NCI-H82 (cell line): ENCODE measurements around the gene GATA6.
A peak's percentile ranks its signal among the peaks of the same experiment; 100 is the strongest.
"Not testable (repeated sequence)": the region's sequence is repeated elsewhere in the genome, so short reads cannot be mapped to it uniquely, and the experiment has no call there.

Experiments
- DNase-seq: peaks from one replicate; lab custom pipeline; 2025; lab: John Stamatoyannopoulos, UW

The GATA6 gene

DNA sequence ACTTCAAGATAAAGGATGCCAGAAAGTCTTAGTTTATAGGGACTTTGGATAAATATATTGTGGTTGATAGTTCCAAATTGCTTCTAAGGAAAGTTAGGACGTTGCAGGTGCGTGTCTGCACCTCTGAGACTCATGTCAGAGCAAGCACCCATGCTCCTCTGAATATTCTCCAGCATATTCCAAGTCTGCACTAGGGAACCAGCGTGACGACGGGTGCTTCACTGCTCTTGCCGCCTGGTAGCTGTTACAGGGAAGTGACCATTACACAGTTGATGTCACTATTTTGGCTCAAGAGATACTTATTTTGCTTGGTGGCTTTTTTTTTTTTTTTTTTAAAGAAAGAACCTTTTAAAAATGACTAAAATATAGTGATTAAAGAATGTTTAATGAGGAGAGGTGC, 35.6 kb downstream of the GATA6 start:
- no peak for DNase-seq

DNA sequence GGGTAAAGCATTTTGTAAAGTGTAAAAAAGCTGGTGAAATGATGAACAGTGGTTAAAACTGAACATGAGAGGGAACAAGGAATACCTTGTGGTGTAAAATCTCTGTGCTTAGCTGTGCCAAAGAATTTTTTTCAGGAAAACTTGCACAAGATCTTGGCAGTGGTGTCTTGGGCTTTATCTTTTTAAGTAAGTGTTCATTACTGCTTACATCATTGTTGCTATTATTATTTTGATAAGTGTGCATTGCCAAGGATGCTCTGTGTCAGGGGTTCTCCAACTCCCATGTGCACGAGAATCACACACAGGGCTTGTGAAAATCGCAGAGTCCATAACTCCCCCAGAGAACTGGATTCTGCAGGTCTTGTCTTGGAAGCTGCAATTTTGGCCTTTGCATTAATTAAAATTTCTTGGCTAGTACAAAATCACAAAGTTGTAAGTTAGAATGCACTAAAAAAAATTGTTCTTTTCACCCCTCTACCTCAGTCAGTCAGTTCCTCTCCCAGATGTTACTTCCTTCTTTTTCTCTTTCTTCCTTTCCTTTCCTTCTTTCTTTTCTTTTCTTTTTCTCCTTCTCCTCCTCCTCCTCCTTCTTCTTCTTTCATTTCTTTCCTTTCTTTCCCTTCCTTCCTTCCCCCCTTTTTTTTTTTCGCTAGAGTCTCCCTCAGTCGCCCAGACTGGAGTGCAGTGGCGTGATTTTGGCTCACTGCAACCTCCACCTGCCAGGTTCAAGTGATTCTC, 37.8 kb downstream of the GATA6 start:
- DNase-seq, result no peak

DNA sequence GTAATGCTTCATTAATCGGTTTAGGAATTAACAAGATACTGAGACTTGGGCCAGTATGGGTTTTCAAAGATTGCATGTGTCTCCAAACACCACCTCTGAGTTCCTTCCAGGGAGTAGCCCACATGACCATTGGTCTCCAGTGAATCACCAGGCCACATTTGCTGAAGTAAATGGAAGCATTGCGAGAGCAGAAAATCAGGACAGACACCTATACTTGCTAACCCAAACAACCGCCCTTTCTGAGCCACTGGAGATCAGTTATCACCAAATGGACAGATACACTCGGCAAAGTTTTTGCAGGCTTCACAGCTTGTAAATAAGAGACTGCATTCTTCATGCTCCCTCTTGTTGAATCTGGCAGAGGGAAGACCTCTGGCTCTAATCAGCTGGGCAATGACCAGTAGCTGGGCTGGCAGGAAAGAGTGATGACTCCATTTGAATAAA, 40.9 kb downstream of the GATA6 start:
- peak; percentile 16 for DNase-seq

DNA sequence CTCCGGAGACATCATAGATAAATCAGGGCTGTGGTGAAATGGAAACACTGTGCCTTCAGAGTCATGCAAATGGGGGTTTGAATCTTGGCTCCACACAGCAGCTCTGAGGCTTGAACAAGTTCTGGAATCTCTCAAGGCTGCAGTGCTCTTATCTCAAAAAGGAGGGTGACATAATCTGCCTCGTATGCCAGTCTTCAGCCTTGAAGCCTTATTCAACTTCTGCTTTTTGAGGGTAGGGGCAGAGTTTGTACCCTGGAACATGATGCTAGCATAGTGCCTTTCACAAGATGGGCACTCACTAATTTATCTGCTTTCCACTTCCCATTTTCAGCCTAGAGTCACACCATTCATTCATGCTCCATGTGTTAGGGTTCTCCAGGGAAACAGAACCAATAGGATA, 42.3 kb downstream of the GATA6 start:
- DNase-seq, result no peak

DNA sequence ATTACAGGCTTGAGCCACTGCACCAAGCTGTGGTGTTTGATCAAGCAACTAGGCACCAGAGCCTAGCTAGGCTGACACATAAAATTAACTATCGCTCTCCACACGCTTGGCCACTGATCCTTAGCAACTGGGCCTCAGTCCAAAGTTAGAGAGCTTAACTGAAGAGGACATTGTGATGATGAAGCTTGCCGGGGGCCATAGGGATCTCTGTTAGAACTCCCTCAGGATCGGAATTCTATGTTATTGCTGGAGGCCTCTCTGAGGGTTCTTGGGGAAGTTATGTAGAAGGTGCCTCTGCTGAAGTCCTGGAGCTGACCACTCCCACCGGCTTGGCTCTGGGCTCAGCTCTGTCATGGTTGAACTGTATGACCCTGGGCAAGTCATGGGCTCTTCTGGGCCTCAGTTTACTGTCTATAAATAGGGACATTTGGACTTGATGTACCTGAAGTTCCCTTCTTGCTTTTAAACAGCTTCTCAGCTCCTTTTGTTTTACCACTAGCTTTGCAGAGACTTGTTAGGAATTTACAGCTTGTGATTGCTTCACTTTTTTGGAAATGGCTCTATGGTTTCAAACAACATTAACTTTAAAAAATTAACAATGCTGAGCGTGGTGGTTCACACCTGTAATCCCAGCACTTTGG, 44.1 kb downstream of the GATA6 start:
- DNase-seq, result no peak

DNA sequence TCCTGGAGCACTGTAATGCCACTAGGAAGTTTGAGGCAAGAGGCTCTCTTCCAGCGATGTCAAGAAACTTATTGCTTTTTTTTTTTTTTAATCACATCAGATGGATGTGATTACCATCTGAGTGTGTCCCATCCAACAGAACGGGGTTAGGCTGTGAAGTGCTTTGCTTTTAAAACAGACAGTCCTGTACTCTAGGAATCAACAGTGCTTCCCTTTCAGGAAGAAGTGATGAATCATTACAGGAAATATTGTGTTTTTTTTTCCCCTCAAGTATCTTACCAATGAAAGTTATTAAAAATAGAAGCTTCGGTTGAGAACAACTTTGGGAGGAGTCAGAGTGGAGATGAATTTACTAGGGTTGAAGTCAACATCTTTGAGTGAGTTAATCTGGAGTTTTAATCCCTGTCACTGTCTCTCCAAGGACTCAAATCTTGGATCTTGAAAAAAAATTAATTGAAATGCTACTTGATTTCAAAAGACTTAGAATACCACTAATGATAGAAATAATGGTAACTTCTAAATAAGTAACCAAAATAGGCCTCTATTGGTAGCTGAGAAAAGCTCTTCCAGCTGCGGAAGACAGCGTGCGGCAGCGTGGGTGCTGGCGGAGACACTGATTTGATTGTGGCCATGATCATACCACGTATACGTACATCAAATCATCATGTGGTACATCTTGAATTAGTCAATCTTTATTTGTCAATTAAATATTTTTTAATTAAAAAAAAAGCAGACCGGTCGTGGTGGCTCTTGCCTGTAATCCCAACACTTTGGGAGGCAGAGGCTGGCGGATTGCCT, 45.5 kb downstream of the GATA6 start:
- no peak for DNase-seq

DNA sequence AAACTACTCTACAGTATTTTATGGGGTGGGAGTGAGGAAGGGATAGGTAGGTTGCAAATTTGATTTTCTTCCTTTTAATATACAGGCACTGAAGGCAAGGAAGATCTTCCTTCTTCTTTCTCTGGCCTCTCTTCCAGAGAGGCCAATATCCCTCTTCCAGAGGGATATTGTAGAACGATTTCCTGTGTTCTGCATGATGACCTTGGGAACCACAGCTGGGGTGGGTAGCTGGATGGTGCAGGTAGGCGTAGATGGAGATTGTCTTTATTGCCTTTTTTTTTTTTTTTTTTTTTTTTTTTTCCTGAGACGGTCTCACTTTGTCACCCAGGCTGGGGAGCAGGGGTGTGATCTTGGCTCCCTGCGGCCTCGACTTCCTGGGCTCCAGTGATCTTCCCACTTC, 49.4 kb downstream of the GATA6 start:
- no peak for DNase-seq

DNA sequence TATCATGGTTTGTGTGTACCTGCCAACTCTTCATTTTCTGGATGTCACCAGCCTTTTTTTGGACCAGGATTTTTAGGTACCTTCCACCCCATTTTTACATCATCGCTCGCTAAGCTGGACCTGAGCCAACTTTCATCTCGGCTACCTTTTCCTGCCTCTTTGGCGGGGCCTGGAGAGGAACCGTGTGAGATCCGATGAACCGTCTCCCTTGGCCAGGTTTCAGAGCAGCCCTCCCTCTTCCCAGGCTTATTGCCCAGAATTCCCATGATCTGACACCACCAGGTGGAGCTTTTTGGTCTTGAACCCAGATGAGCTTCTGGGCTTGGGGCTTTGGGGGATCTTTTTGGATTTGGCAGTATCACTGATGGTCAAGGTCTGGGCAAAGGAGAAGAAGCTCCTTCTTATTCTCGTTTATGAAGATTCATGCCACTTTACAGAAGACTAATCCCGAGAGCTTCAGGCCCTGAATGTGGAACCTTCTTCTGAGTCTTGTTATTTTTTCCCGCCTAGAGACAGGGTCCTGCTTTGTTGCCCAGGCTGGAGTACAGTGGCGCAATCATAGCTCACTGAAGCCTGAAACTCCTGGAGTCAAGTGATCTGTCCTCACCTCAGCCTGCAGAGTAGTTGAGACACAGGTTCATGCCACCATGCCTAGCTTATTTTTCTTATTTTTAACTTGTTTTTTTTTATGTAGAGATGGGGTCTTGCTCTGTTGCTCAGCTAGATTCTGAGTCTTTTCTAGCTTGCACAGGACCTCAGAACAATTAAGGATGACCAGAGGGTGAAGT, 50.4 kb downstream of the GATA6 start:
- peak; percentile 14 for DNase-seq

DNA sequence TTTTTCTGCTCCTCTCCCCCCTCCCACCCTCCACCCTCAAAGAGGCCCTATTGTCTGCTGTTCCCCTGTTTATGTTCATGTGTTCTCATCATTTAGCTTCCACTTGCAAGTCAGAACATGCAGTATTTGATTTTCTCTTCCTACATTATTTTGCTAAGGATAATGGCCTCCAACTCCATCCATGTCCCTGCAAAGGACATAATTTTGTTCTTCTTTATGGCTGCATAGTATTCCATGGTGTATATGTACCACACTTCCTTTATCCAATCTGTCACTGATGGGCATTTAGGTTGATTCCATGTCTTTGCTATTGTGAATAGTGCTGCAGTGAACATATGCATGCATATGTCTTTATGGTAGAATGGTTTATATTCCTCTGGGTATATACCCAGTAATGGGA, 51.2 kb downstream of the GATA6 start:
- DNase-seq, result not testable (repeated sequence)

DNA sequence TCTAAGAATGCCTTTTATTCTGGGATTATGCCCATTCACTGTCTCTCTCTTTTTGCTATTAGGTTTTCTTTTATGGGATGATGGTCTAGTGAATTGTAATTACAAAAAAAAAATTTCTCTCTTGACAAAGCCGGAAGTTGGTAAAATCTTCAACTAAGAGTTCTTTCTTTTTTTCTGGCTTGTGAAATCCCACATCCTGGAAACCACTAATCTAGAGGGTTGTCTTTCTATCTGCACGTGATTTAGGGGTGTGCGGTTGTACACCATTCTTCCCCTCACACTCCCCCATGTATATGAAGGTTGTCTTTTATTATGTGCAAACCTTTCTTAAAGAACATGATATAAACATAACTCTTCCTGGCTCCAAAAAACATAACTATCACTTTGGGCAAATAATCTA, 52.0 kb downstream of the GATA6 start:
- DNase-seq, result no peak

DNA sequence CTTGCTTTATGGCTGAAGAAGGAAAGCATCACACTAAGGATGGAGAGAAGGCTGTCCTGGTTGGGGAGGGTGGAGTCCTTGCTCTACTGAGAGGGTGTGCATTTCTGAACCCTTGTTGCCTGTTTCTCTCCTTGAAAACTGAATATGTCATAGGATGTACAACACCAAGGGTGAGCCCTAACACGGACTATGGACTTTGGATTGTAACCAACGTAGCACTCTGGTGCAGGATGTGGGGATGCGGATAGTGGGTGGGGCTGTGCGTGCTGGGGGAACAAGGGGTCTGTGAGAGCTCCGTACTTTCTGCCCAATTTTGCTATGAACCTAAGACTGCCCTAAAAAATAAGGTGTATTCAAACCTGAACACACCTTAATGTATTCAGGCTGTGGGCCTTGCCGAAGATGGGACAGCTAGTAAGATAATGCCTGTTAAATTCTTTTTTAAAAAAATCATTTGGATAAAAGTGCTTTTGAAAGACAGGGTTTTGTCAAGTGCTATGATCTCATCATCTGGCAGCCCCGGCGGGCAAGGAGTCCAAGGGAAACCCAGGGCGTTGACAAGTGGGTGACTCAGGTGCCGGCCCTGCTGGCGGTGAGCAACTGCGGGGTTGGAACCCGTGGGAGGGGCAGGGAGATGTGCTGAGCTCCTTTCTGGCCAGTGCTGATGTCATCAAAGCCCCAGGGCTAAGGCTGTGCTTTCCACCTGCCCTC, 54.0 kb downstream of the GATA6 start:
- DNase-seq, result peak; percentile 7

DNA sequence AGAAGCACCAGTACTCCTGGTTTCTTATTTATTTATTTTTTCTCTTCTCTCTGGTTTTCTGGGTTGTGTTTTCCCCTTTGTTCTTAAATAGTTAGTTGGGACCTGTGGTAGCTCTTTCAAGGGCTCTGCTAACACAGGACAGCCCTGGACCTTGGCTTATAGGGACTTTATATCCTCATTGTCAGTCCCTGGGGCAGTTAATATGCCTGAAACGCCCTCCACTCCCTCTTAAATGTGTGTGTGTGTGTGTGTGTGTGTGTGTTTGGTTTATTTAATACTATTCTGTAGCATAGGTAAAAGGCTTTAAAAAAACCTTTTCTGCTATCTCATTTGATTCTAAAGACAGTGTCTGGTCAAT, 54.6 kb downstream of the GATA6 start:
- DNase-seq, result no peak

DNA sequence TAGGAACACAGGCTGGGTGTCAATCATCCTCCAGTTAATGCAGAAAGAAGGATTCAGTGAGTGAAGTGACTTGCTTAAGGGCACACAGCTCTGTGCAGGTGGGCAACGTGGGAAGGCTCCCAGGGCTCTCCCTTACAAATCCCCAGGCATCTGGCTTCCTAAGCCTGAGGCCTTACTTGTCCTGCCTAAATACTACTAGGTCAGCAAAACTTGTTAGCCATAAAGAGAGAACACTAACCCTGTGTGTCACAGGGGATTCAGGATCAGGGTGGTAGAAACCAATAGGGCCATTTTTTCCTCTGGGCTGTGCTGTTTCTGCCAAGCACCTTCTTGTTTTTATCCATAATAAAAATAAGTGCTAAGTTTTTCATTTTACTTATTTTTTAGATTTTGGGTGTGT, 55.0 kb downstream of the GATA6 start:
- no peak for DNase-seq

DNA sequence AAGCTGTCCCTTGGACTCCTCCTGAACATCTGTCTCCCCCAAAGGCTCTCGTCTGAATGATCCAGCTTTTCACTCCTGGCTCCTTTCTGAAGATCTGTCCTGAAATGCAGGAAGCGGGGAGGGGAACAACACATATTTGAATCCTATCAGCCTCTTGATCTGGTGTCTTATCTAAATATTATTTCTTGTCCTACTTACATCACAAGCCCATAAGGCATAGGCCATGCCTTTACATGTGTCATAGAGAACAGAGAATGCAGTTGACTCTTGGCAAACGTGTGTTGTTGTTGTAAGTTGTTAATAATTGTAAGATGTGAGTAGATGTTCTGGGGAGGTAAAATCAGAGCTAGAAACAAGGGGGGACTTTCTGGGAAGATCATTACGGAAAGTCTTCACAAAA, 57.4 kb downstream of the GATA6 start:
- DNase-seq, result no peak

DNA sequence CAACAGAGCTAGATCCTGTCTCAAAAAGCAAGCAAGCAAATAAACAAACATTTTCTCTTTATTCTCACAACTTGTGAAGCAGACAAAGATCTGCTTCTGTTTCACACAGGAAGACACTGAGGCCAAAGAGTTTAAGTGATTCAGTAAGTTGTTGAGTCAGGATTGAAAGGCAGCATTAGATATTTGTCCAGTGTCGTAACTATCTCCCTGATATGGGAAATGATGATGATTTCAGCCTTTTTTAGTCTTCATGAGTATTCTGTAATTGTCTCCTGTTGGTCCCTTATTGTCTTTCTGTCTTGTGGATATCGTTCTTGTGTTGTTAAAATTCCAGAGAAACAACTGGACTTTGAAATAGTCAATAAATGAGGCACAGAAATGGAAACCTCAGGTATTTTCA, 59.6 kb downstream of the GATA6 start:
- DNase-seq, result no peak

DNA sequence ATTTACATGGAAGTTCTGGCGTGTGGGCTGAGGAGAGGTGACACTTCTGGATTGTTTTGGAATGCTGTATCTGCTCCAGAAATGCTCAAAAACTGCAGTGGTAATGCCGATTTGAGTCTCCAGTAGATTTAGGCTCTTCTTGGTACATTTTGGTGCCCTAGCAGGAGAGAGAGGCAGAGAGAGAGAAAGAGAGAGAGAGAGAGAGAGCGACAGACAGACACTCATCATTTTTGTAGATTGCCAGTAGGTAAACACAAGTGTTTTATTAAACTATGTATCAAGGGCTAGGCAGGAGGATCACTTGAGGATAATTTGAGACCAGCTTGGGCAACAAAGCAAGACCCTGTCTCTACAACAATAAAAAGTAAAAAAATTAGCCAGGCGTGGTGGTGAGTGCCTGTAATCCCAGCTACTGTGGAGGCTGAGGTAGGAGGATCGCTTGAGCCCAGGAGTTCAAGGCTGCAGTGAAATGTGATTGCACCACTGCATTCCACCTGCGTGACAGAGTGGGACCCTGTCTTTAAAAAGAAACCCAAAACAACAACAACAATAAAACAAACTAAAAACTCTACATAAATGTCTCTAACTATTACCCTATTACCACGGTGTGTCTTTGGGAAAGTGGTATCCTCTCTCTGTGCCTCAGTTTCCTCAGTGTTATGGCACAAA, 60.2 kb downstream of the GATA6 start:
- no peak for DNase-seq

DNA sequence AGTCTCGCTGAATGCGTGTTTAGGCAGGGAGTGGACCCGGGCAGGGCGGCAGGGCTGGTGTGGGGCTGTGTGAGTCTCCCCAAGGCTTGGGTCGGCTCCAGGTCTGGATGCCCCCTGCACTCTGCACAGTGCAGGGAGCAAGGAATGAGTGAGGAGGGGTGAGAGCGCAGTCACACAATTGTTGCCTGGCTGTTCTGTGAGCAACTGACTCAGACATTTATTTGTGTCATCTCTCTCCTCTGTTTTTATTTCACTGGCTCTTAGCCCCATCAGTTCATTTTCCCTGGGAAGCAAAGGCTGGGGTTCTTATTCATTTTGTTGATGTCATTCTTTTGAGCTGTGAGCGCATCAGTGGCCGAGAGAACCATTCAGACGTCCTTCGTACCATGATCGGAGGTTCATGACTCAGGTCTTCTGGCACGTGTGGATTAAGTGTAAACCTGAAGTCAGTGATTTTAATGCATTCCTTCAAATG, 61.1 kb downstream of the GATA6 start:
- DNase-seq, result no peak

DNA sequence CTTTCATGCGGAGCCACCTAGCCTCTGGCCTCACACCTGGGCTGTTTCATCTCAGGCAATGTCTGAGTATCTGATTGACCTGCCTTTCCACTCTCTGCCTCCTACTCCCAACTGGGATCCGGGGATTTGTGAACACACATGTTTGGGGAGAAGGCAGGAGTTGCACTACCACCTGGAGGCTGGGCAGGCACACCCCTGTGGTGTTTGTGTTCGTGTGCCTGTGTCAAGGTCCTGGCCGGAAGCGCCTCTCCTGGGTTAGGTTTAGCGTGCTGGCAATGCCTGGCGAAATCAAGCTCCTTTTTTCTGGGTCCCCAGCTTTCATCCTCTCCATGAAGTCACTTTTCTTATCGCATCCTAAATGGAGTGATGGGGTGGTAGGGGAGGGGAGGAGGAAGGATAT, 63.9 kb downstream of the GATA6 start:
- DNase-seq, result no peak

DNA sequence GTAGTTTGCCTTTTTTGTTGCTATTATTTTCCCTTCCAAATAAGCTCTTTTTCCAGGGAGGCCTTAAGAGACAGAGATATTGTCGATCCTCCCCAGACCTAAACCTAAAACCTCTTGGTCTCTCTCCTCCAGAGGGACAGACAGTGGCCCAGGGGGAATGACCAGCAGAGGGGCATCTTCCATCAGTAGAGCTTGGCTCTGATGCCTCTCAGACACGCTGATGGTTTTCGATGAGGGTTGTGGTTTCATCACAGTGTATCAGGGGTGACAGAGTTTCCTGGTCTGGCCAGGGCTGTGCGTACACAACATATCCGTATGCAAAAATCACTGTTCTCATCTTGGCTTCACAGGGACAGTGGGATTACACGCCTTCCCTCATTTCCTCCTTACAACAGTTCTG, 68.6 kb downstream of the GATA6 start:
- no peak for DNase-seq

DNA sequence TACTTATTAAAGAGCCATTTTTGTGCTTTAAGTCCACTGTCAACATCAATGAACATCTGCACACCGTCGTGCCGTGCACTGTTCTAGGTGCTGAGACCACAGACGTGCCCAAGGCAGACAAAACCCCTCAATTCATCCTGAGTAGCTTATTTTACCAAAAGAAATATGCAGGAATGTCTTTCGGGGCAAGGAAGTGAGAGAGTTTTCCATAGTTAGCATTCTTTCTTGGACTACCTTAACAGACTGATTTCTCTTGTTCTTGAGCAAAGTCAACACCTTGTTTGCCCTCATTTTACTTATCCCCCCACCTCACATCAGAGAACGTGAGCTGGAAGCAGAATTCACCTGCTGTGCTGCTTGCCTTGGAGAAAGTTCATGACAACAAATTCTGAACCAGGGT, 69.3 kb downstream of the GATA6 start:
- no peak for DNase-seq

DNA sequence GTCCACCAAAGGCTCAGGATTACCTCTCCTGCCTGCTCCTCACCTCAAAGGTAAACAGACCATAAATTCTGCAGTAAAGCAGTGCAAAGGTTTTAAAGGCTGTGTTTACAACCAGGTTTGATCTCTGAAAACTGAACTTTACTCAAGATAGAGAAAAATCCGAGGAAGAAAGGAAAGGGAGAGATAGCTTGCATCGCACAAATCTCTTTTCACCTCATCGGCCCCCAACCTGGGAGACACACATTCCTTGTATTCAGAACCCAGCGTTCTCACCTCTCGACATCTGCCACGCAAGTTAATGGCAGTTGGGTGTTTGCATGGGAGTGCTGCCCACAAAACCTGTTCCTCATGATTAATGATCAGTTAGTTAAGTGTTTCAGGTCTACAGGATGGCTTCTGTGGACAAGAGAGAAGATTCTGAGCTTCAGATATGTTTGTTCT, 72.6 kb downstream of the GATA6 start:
- no peak for DNase-seq
